ENCODE results near the gene CTCFL. TPM values are rescaled to one million over a fixed set of nuclear protein-coding genes. Genes with fewer than 3 reads are reported as not detected.

The CTCFL gene
- total RNA-seq, 4 donors from 2014 or later, result not detected

DNA sequence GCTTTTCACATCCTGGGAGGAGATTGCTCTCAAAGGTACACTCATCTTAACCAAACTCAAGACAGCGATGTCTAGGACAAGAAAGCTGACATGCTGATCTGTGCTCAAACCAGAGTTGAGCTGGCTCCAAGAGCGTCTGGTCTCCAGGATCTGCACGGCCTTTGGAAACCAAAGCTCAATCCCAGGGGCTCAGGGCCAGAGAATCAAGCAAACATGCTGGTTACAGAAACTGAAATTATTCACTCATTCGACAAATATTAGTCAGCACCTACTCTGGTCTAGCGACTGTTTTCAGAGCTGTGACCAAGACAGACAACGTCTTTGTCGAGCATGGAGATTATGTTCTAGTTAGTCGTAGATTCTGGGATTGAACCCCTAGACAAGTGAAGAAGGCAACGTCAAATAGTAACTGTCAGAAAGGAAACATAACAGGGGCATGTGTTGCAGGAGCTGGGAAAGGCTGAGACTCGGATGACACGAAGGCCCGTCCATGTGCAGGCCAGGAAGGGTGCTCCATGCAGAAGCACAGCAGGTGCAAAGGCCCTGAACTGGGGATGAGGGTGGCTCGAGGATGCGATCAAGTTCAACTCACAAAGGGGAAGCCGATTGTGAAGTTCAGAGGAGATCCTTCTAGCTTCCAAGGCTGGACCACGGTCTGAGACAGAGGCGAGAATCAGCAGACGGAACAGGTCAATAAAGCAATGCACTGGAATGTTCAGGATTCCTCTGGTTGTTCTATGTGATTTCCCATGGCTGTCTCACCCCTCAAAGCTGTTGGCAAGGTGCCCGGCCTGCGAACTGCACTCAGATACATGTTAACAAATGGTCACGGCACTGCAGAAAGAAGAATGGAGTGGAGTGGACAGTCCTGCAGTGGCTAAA is 23.5 kb upstream of the CTCFL start:
- no peak overlapping the region for H3K4me3 ChIP-seq (ENCODE audit: low read depth, poor library complexity, severe bottlenecking)
- TF ChIP-seq POLR2A (IDR thresholded peaks at IDR 0.05), result no peak
- TF ChIP-seq, protein P1, sequence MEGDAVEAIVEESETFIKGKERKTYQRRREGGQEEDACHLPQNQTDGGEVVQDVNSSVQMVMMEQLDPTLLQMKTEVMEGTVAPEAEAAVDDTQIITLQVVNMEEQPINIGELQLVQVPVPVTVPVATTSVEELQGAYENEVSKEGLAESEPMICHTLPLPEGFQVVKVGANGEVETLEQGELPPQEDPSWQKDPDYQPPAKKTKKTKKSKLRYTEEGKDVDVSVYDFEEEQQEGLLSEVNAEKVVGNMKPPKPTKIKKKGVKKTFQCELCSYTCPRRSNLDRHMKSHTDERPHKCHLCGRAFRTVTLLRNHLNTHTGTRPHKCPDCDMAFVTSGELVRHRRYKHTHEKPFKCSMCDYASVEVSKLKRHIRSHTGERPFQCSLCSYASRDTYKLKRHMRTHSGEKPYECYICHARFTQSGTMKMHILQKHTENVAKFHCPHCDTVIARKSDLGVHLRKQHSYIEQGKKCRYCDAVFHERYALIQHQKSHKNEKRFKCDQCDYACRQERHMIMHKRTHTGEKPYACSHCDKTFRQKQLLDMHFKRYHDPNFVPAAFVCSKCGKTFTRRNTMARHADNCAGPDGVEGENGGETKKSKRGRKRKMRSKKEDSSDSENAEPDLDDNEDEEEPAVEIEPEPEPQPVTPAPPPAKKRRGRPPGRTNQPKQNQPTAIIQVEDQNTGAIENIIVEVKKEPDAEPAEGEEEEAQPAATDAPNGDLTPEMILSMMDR (IDR thresholded peaks at IDR 0.05), result no peak
- DNase-seq (ENCODE audit: low spot score in 2 of 2), result no peak
- 78 to 82% methylated on average over 21 of the region's 21 CpGs for WGBS, 2 donors
- intact Hi-C loops (cut with DNase I; ENCODE audit: low total_unique reads), result no loop called here

DNA sequence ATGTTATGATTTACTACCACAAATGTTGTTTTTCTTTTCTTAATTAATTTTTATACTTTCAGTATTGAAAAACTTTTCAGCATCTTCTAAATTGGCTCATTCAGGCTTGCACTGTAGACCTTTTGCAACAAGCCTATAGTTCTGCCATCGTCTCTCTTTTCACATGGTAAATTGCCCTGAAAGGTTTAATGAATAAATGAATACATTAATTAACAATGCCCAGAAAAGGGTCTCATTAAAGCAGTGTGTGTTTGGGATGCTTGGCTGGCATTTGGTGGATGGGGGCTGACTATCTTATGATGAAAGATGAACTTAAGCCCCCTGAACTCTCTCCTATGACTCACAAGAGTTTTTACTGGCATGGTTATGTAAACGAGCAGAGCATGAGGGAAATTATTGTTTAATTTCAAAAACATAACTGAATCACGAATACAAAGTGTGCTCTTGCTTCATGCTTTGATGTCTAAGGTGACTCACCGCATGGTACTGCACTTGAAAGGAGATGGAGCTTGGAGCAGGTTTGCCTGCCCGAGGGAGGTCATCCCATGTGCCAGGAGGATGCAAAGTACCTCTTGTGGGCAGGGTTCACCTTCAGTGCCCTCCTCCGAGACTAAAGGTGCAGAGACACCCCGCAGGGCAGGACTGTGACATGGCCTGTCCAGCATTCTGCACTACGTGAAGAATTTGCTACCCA is 22.2 kb upstream of the CTCFL start:
- no peak for DNase-seq (ENCODE audit: low spot score in 2 of 2)
- TF ChIP-seq POLR2A (IDR thresholded peaks at IDR 0.05), result no peak
- TF ChIP-seq, protein P1 (IDR thresholded peaks at IDR 0.05), result no peak
- 48 to 61% methylated on average over 5 to 8 of the region's 8 CpGs for WGBS, 2 donors
- intact Hi-C loops (cut with DNase I; ENCODE audit: low total_unique reads), result no loop called here
- no peak overlapping the region for H3K4me3 ChIP-seq (ENCODE audit: low read depth, poor library complexity, severe bottlenecking)

DNA sequence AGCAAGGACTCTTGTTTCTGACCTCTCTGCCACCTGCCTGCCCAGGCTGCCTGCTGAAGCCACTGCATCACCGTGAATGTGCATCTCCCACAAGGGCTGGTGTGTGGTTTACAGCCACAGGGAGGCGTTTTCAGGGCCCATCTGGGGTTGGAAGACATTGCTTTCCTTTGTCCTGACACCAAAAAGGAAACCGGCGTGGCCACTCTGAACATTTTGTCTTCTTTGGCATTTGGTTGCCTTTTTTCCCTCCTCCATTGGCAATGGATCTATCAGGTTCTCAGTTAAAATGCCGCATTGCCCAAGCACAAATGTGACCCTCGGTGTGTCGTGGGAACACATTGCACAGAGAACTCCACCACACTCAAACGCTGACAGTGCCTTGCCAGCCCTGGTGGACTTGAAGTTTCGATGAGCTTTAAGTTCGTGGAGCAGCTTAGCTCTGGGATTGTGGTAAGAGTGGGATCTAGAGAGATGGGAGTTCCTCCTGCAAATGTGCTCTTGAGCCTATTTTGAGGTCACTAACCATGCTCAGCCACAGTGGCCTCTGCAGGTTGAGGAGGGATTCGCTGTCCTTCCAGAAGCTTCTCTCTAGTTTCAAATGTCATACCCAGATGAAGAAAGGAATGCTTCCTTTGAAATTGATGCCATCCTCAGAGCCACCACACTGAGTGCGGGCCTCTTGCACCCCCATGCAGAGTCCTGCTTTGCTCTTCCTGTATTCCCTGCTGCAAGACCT is 21.2 kb upstream of the CTCFL start:
- 79 to 84% methylated on average over 12 of the region's 12 CpGs for WGBS, 2 donors
- no peak overlapping the region for H3K4me3 ChIP-seq (ENCODE audit: low read depth, poor library complexity, severe bottlenecking)
- intact Hi-C loops (cut with DNase I; ENCODE audit: low total_unique reads), result no loop called here
- no peak for TF ChIP-seq POLR2A (IDR thresholded peaks at IDR 0.05)
- TF ChIP-seq, protein P1 (IDR thresholded peaks at IDR 0.05), result no peak
- DNase-seq (ENCODE audit: low spot score in 2 of 2), result no peak

DNA sequence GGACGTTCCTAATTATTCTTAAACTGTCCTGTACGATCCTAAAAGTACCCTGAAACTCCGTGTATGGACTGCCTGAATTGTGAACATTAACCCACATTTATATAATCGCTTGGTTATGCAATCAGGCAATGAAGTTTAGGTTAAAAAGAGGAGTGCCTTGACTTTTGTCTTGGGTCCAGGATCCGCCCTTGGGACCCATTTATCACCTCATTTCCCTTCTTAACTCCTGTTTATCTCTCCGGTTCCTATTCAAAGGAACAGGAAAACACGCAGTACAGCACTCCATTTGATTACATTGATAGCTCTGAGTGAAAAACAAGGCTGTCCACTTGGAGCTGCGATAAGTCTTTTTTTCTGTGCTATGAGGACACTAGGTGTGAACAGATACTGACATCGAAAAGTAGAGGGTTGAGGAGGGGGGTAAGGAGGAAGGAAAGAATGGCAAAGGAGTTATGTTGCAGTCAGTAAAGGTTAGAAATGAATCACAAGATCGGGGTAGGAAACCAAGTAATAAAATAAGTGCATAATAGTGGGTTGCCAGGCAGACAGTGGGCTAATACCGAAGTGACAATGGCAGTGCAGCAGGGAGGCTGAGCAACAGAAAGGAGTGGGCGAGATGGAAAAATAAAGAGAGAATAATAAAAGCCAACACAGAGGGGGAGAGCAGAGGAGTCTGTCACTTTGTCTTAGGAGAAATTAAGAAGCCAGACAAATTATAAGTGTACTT is 20.1 kb upstream of the CTCFL start:
- no peak for TF ChIP-seq POLR2A (IDR thresholded peaks at IDR 0.05)
- TF ChIP-seq, protein P1 (IDR thresholded peaks at IDR 0.05), result no peak

DNA sequence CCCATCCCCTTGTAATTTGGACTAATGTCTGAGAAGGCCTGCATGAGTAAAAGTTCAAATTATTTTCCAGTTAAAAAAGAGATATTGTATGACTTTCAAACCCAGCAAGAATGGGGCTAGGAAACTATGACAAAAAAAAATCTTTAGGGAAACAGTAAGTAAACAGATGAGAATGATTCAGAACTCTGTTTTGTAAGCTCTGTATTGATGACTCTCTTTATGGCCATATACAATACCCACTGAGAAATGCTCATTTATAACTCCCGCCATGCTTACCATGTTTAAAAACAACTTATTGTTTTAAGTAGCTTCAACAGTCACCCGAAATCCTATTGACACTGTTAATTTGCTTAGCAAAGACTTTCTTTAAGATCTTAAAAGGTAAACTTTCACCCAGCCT is 18.8 kb upstream of the CTCFL start:
- no peak for DNase-seq (ENCODE audit: low spot score in 2 of 2)
- TF ChIP-seq, protein P1 (IDR thresholded peaks at IDR 0.05), result no peak
- no peak for TF ChIP-seq POLR2A (IDR thresholded peaks at IDR 0.05)
- WGBS, 2 donors, result 73 to 92% methylated on average over 2 of the region's 2 CpGs
- intact Hi-C loops (cut with DNase I; ENCODE audit: low total_unique reads), result no loop called here
- no peak overlapping the region for H3K4me3 ChIP-seq (ENCODE audit: low read depth, poor library complexity, severe bottlenecking)

More for the DNA sequence above, 20.1 kb upstream of the CTCFL start:
- H3K4me3 ChIP-seq (ENCODE audit: low read depth, poor library complexity, severe bottlenecking), result no peak overlapping the region
- DNase-seq (ENCODE audit: low spot score in 2 of 2), result no peak
- WGBS, 2 donors, result 43 to 56% methylated on average over 12 of the region's 12 CpGs
- intact Hi-C loops (cut with DNase I; ENCODE audit: low total_unique reads), result no loop called here

Data from lower leg skin (tissue), 4 donors.